GDM1 (cell line): ENCODE data around the gene SPEG.

Experiments used
- DNase-seq: peaks from one replicate; lab custom pipeline; 2025; lab: John Stamatoyannopoulos, UW

Gene SPEG

GRCh38 chr2:219514196-219514761, 79.6 kb downstream of the SPEG start, which contains the start of gene ASIC4:
ASIC4 (plus strand) TSS chr2:219514482; CDS start chr2:219514725, 243 bp downstream.
- DNase-seq = peak; percentile 48

GRCh38 chr2:219514836-219515235, 80.2 kb downstream of the SPEG start:
- DNase-seq = no peak

DNA sequence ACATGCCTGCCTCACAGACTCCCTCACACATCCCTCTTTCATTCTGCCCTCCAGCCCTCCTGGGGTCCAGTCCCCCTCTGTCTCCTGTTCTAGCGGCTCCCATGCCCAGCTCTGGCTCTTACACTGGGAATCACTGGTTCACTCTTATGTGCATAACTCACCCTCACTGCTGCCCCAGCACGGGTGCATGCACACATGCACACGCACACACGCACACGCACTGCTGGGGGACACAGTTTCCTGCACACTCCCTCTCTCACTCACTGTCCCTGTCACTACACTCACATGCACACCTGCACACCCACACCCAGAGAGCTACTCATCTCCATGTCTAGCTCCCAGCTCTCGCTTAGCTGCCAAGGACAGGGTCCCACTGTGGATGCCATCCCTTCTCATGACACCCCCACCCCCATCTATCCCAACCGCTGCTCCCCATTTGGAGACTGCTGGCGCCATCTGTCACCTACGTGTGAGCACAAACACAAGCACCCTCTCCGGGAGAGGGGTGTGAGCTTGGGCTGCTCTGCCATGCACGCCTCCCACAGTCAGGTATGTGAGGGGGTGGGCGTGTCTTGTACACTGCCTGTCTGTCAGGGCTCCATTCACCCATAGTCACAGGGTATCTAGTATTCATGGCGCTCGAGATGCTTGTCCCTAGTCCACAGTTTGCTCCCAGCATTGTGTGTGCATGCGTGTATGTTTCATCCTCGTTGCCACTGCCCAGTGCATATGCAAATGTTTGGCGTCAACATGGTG, 81.4 kb downstream of the SPEG start:
- no peak for DNase-seq

DNA sequence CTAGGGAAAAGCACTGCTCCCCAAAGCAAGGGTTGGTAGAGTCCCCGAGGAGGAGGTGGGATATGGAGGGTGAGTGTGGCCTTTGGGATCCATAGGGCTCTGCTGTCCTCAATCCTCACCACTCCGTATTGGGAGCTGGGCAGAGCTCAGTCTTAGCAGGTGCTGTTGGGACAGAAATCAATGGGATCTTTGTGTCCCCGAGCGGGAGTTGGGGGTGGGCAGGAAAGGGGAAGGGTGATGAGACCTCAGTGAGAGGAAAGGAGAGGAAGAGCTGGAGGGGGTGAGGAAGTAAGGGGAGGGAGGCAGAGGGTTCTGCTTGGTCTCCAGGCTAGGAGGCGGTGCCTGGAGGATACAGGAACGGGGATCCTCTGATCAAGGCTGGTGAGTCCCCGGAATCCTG, 82.2 kb downstream of the SPEG start:
- DNase-seq = no peak

- no peak for DNase-seq
Observed at GRCh38 chr2:219517954-219518778, 83.5 kb downstream of the SPEG start.

DNA sequence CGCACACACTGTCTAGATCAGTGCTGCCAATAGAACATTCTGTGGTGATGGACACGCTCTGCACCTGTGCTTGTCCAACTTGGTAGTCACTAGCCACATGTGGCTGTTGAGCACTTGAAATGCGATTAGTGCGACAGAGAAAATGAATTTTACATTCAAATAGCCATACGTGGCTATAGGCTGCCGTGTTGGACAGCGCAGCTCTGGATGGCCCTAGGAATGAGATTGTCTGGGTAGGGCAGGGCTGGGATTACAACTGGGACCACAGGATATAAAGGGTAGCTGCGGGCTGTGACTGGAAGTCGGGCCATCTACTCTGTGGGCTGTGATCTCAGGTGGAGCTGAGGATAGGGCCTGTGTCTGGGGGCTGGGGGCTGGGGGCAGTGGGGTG, 84.9 kb downstream of the SPEG start:
- DNase-seq = no peak

- DNase-seq = no peak
Observed at GRCh38 chr2:219520079-219520478, 85.4 kb downstream of the SPEG start.

GRCh38 chr2:219521066-219521880, 86.6 kb downstream of the SPEG start:
- no peak for DNase-seq

- DNase-seq = no peak
Observed at GRCh38 chr2:219522111-219523030, 87.7 kb downstream of the SPEG start.

GRCh38 chr2:219523031-219523671, 88.5 kb downstream of the SPEG start:
- DNase-seq = no peak

DNA sequence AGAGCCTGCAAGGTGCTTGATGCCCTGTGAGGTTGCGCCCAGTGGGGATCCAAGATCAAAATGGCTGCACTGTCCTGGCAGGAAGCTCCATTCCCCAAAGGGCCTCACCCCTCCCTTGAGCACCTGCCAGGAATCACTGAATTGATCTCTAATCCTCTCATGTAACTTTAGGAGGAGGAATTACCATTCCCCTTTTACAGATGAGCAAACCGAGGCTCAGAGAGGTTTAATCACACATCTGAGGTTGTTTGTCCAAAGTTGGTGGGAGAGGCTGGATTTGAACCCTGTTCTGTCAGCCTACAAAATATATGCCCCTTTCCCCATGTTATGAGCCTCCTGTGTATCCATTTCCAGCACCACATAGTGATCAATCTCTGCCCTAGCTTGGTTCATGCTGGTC, 90.2 kb downstream of the SPEG start:
- DNase-seq = no peak

GRCh38 chr2:219525533-219526232, 91.0 kb downstream of the SPEG start:
- DNase-seq = no peak

DNA sequence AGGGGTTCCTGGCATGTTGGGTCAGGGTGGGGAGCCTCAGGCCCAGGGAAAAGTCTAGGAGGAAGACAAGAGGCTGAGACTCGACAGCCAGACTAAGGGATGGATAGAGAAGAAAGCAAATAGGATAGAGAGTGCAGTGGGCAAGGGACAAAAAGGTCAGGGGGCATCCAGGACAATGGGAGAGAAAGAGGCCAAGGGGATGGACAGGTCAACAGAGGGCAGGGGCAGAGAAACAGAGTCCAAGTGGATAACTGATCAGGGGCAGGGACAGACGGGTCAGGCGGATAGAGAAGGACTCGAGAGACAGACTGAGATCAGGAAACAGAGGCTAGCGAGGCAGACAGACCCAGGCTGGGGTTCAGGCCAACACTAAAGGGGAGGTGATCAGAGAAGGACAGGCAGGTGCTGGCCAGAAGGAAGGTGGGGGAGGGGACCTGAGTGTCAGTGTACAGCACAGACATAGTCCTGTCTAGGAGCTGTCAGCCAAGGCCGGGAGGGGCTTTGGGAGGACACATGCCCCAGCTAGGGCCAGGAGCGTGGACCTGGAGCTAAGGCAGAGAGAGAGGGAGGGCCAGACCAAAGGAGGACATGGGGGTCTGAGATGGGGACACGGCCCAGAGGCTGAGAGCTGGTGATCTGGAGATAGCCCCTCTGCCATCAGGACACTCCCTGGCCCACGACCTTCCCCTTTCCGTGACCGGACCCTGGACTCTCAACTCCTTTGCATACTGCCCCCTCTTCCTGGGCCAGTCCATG, 91.9 kb downstream of the SPEG start:
- DNase-seq = no peak

GRCh38 chr2:219527076-219527394, 92.4 kb downstream of the SPEG start:
- no peak for DNase-seq

GRCh38 chr2:219527472-219527871, 92.8 kb downstream of the SPEG start:
- DNase-seq = no peak

- peak; percentile 68 for DNase-seq
Observed at GRCh38 chr2:219530048-219530963, 95.7 kb downstream of the SPEG start.

DNA sequence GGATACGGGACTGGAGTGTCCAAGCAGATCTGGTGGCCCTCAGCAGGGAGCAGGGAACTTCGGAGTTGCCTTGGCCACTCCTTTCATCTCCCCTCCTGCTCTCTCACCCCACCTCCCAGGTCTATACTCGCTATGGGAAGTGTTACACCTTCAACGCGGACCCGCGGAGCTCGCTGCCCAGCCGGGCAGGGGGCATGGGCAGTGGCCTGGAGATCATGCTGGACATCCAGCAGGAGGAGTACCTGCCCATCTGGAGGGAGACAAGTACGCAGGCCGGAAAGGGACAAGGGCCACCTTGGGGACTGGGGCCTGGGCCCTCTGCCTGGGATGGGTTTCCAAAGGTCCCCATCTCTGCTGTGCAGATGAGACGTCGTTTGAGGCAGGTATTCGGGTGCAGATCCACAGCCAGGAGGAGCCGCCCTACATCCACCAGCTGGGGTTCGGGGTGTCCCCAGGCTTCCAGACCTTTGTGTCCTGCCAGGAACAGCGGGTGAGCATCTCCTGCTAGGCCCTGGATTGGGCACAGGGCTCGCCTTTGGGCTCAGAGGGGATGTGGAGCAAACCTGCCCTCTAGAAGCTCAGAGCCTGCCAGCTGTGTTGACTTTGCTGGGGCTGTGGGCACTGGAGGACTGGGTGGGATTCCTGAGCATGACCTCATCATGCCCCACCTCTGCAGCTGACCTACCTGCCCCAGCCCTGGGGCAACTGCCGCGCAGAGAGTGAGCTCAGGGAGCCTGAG, 97.2 kb downstream of the SPEG start:
- DNase-seq = no peak

DNA sequence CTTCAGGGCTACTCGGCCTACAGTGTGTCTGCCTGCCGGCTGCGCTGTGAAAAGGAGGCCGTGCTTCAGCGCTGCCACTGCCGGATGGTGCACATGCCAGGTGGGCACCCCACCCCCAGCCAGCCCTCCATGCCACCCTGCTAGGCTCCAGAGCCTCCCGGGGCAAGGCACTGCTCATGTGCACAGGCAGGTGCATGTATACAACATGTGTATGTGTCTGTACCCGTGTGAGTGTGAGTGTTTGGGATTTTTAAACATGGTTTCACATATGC, 97.7 kb downstream of the SPEG start:
- DNase-seq = no peak
